HepG2 (cell line): ENCODE measurements around the gene HYAL1. TPM values are rescaled to one million over a fixed set of nuclear protein-coding genes. Genes with fewer than 3 reads are reported as not detected.
"Not testable (repeated sequence)": the region's sequence is repeated elsewhere in the genome, so short reads cannot be mapped to it uniquely, and the experiment has no call there.

ENCODE experiments used
- ATAC-seq: fragments of 200-7000 bp; cut with Tn5 transposase; 3 replicates; pipeline ENCODE4 v1.9.1; 2020; ENCODE audit warnings: mild to moderate bottlenecking, moderate library complexity
- BruUV-seq: library from RNA; stranded (reverse); fragments of 400-500 nt; replicated peaks from 2 replicates; lab custom pipeline; 2021; lab: Mats Ljungman, UMichigan
- CTCF ChIA-PET: fragments of 300-600 bp; formaldehyde crosslinking; extraction: SDS; loops from one replicate; lab custom pipeline; 2021; ENCODE audit warnings: low total read pairs, inconsistent platforms, low intra/inter-chr PET ratio; lab: Yijun Ruan, JAX
- POLR2A ChIA-PET: fragments of 350-600 bp; sonication (Branson Sonifier 250); formaldehyde crosslinking; loops from one replicate; lab custom pipeline; 2020; ENCODE audit warnings: antibody characterized with exemption, inconsistent platforms; lab: Yijun Ruan, JAX
- DNase-seq: peaks from one replicate; pipeline ENCODE4 v3.0.0-alpha.2; 2015; ENCODE audit warnings: low spot score
- FAIRE-seq: peaks from 3 replicates; lab custom pipeline; 2011; peaks lifted over from hg19 to GRCh38; lab: Jason Lieb, UNC
- H2AFZ ChIP-seq: one replicate; pipeline ENCODE4 v1.6.1; 2011; ENCODE audit warnings: low read length, inconsistent platforms
- H3K27ac ChIP-seq: fragments of 300-600 bp; 3 replicates; pipeline ENCODE4 v1.8.0; 2011; ENCODE audit warnings: mixed run types, mild to moderate bottlenecking, mixed read lengths, low read length, inconsistent platforms; ENCODE audit not compliant: insufficient read depth; ENCODE audit errors: extremely low read length
- H3K27me3 ChIP-seq, 2 experiments: fragments of 200-600 bp in 1 of 2; 2 replicates in 1 of 2; 3 replicates in 1 of 2; pipeline versions ENCODE4 v1.6.0 to v1.8.0; 2011; ENCODE audit warnings: low read length in 2 of 2, mild to moderate bottlenecking in 2 of 2, moderate library complexity in 2 of 2, inconsistent platforms in 1 of 2; ENCODE audit not compliant: insufficient read depth in 2 of 2, control insufficient read depth in 1 of 2
- H3K36me3 ChIP-seq, 2 experiments: fragments of 200-600 bp in 1 of 2; replicated peaks in 1 of 2; 2 replicates in 1 of 2; 3 replicates in 1 of 2; pipeline versions ENCODE4 v1.5.1 to v1.8.0; 2011; ENCODE audit warnings: low read length in 2 of 2, inconsistent platforms in 1 of 2; ENCODE audit not compliant: insufficient read depth in 2 of 2, control insufficient read depth in 1 of 2
- H3K4me1 ChIP-seq: 2 replicates; pipeline ENCODE4 v1.5.1; 2012; ENCODE audit warnings: low read length, inconsistent platforms; ENCODE audit not compliant: insufficient read depth
- H3K4me2 ChIP-seq: 2 replicates; pipeline ENCODE4 v1.6.0; 2011; ENCODE audit warnings: low read depth, low read length, inconsistent platforms
- H3K4me3 ChIP-seq, 3 experiments: fragments of 200-600 bp in 1 of 3; sonication (generic), shearing (Covaris generic) in 1 of 3; replicated peaks in 1 of 3; 2 replicates each; pipeline ENCODE4 v1.5.1; 2011 to 2016; ENCODE audit warnings: low read length in 3 of 3, inconsistent platforms in 2 of 3, low read depth in 2 of 3, mild to moderate bottlenecking in 2 of 3, control low read depth in 1 of 3, mixed read lengths in 1 of 3; ENCODE audit not compliant: insufficient read depth in 1 of 3
- H3K79me2 ChIP-seq: one replicate; pipeline ENCODE4 v1.6.1; 2011; ENCODE audit warnings: low read length, inconsistent platforms; ENCODE audit not compliant: insufficient read depth
- H3K9ac ChIP-seq: 2 replicates; pipeline ENCODE4 v1.6.0; 2011; ENCODE audit warnings: mild to moderate bottlenecking, low read depth, low read length, inconsistent platforms; ENCODE audit not compliant: insufficient read depth
- H3K9me3 ChIP-seq: 2 replicates; pipeline ENCODE4 v1.5.1; 2012; ENCODE audit warnings: mild to moderate bottlenecking, low read length
- H4K20me1 ChIP-seq: 2 replicates; pipeline ENCODE4 v1.6.0; 2011; ENCODE audit warnings: inconsistent platforms, mild to moderate bottlenecking, low read length, moderate library complexity; ENCODE audit not compliant: insufficient read depth
- AGO2 ChIP-seq: fragments of 200-400 bp; formaldehyde crosslinking; optimal IDR thresholded peaks from 2 replicates; pipeline ENCODE3; 2017; ENCODE audit warnings: mild to moderate bottlenecking, low read depth, low read length, moderate library complexity
- DDIT3 ChIP-seq: sonication (generic); formaldehyde crosslinking; IDR thresholded peaks from 2 replicates; pipeline ENCODE4 v1.4.0; 2020; ENCODE audit warnings: mild to moderate bottlenecking, missing genetic modification reagents
- IKZF4 ChIP-seq: sonication (generic); formaldehyde crosslinking; IDR thresholded peaks from 2 replicates; pipeline ENCODE4 v1.5.1; 2020; ENCODE audit warnings: borderline replicate concordance, mild to moderate bottlenecking, low read depth, missing genetic modification reagents; ENCODE audit errors: not compliant biosample characterization
- POLR2A ChIP-seq, 2 experiments: IDR thresholded peaks; 2 replicates each; pipeline ENCODE4 v1.6.1; 2011; ENCODE audit warnings: low read depth in 2 of 2, low read length in 2 of 2, mild to moderate bottlenecking in 1 of 2, moderate library complexity in 1 of 2; ENCODE audit not compliant: insufficient read depth in 1 of 2
- RBFOX2 ChIP-seq: fragments of 200-400 bp; formaldehyde crosslinking; IDR thresholded peaks from 2 replicates; pipeline ENCODE4 v1.6.1; 2017; ENCODE audit warnings: low read depth, mild to moderate bottlenecking, low read length
- ZBTB33 ChIP-seq: sonication (generic); formaldehyde crosslinking; IDR thresholded peaks from 2 replicates; pipeline ENCODE4 v1.4.0; 2020; ENCODE audit warnings: missing genetic modification reagents
- ZNF546 ChIP-seq: sonication (generic); formaldehyde crosslinking; conservative IDR thresholded peaks from 2 replicates; pipeline ENCODE4 v1.8.1; 2023; ENCODE audit warnings: mild to moderate bottlenecking, missing genetic modification reagents
- WGBS: methylation state at CpG from one replicate; pipeline ENCODE4 v1.1.6; 2017; ENCODE audit warnings: low lambda C conversion rate; 5-methylcytosine and 5-hydroxymethylcytosine counted together
- in situ Hi-C: cut with HindIII; loops from 2 replicates; pipeline ENCODE4 v1.10.0; 2017; ENCODE audit warnings: low pct_unique_long_range_greater_than_20kb; ENCODE audit not compliant: extremely low pct_ligation_motif_present
- intact Hi-C: fragments of 100-400 bp; cut with micrococcal nuclease; formaldehyde crosslinking; loops from one replicate; pipeline ENCODE4 v1.10.0; 2022; ENCODE audit not compliant: unreplicated experiment
- polyA plus RNA-seq, 8 experiments: library from polyadenylated mRNA; depleted of rRNA in 3 of 8; stranded (reverse) in 7 of 8; unstranded in 1 of 8; fragments of >200 nt; fragmentation: Illumina TruSeq in 4 of 8; extraction: Trizol in 4 of 8; gene quantifications; 2 replicates each; pipeline versions ENCODE4 v1.2.1 to v1.2.3, GENCODE V29; 2011 to 2016; ENCODE audit warnings: low read depth in 4 of 8, missing spikeins in 1 of 8, mixed read lengths in 1 of 8; ENCODE audit not compliant: insufficient read depth in 1 of 8
- total RNA-seq, 5 experiments: library from RNA; depleted of rRNA; stranded (reverse); fragments of >200 nt; fragmentation: Illumina TruSeq; extraction: Trizol; gene quantifications; 2 replicates each; pipeline ENCODE4 v1.2.3, GENCODE V29; 2016; ENCODE audit warnings: low read depth in 1 of 5

Gene HYAL1
- total and polyA plus RNA-seq, 2 of the 13 experiments (the other 11 are each of a cell fraction or from before 2014, with no cell fraction given) = 76.5 to 193 TPM

- BruUV-seq = no TSS peak
- POLR2A ChIA-PET = interaction anchor here (1.0 to 1.1 kb wide), 2 partner anchors 10 to 42 kb away, joined by 3 to 4 read pairs; no protein-coding TSS in a partner anchor
- no peak overlapping the region for H3K27ac ChIP-seq
- CTCF ChIA-PET = no interaction called here
- peaks cover 12% of the 10 kb centered on the region for H3K79me2 ChIP-seq
- TF ChIP-seq POLR2A (IDR thresholded peaks at IDR 0.05; ENCODE audit: insufficient read depth in 1 of 2, low read depth in 2 of 2, low read length in 2 of 2) (peak in 1 of 2 experiments; percentile 24; a peak in 1 of 4 replicates), ZBTB33 (CRISPR knock-in tag) (0 out of 2 replicates have a peak, but pooled peaks have one; percentile 7), RBFOX2 (peak; percentile 68), DDIT3 (CRISPR knock-in tag) (no peak), ZNF546 (CRISPR knock-in tag) (no peak), IKZF4 (CRISPR knock-in tag) (no peak), AGO2 (peak; percentile 93)
- TF ChIP-seq, all 625 proteins: peak for 4
- no peak for FAIRE-seq
- no peak overlapping the region for H3K9ac ChIP-seq
- H3K4me3 ChIP-seq = no peak overlapping the region
- WGBS = 96% methylated on average over 17 of the region's 28 CpGs
- no peak; the same call in 1 of the 3 replicates for ATAC-seq
- intact Hi-C loops (no loop called here), in situ Hi-C loops (no loop called here)
- no peaks in the 10 kb centered on the region for H3K27me3 ChIP-seq
- no peak for DNase-seq
- peaks cover 22 to 40% of the 10 kb centered on the region in 2 experiments for H3K36me3 ChIP-seq
- H2AFZ ChIP-seq = no peak overlapping the region
- H3K4me1 ChIP-seq = peaks cover 25% of the 10 kb centered on the region
- H3K9me3 ChIP-seq = no peaks in the 10 kb centered on the region
- no peaks in the 10 kb centered on the region for H4K20me1 ChIP-seq
- no peak overlapping the region for H3K4me2 ChIP-seq
Observed at GRCh38 chr3:50286322-50287227, 16.8 kb downstream of the HYAL1 start.

- H3K4me3 ChIP-seq, DNase-seq, H3K9ac ChIP-seq, H3K27me3 ChIP-seq, H2AFZ ChIP-seq, in situ Hi-C loops, H3K4me2 ChIP-seq, H4K20me1 ChIP-seq, intact Hi-C loops, H3K27ac ChIP-seq, CTCF ChIA-PET, FAIRE-seq, H3K79me2 ChIP-seq, BruUV-seq, H3K9me3 ChIP-seq: not testable (repeated sequence)
- Histone ChIP-seq H3K36me3 (peaks cover 11 to 23% of the 10 kb centered on the region in 2 experiments), H3K4me1 (peaks cover 18% of the 10 kb centered on the region; the same call in 1 of the 2 replicates)
- ATAC-seq = 0 out of 3 replicates have a peak, but pooled peaks have one; percentile 4
- POLR2A ChIA-PET = interaction anchor here (1.1 to 2.6 kb wide), 5 partner anchors 14 to 19 kb away, joined by 4 to 15 read pairs (median 11); partner anchors contain the start of genes HYAL1, HYAL3, NAA80 and SEMA3B
- 80% methylated on average over 6 of the region's 6 CpGs for WGBS
Observed at GRCh38 chr3:50284121-50284520, 19.3 kb downstream of the HYAL1 start.
